ENCODE results near the gene KCTD20.
"Not testable (repeated sequence)": the region's sequence is repeated elsewhere in the genome, so short reads cannot be mapped to it uniquely, and the experiment has no call there.

KCTD20 gene

DNA sequence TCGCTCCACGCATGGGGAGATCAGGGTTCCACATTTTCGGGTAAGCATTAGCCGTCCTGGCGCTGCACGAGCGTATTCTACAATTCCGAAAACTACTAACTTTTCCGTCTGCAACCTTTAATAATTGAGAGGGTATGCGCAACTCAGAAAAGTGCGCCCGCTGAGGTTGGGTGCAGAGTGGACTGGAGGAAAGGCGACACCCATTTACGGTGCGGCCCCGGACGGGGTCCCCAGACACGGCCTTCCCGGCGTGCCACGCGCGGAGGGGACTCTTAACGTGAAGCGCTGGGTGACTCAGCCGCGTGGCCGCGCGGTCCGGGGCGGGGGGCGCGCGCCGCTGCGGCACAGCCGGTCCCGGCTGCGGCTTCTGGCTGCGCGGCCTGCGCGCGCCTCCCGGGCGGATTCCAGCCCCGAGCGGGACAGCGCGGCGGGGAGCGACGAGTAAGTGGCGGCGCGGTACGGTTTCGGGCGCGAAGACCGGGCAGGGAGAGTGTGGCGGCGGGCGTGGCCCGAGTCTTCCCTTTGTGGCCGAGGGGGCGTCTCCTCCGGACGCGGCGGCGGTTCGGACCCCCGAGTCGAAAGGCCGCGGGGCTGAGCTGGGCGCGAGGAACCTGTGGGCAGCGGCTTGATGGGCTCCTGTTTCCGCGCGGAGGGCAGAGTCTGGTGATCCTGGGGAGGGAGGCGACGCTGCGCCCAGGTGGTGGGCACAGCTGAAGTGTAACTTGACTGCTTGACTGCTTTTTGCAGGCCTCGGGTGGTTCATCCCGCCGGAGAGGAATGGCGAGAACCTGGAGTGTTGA lies at the start of gene KCTD20, which contains the start of gene PXT1:
Gene KCTD20 (plus strand): TSS at position 330 of the 800 bp plus-strand sequence. CDS start 27,098 bp downstream, outside the sequence.
Gene PXT1 (minus strand): TSS at position 184 of the 800 bp plus-strand sequence. CDS start 16,772 bp downstream, outside the sequence.
- DNase-seq: peak; percentile 21

DNA sequence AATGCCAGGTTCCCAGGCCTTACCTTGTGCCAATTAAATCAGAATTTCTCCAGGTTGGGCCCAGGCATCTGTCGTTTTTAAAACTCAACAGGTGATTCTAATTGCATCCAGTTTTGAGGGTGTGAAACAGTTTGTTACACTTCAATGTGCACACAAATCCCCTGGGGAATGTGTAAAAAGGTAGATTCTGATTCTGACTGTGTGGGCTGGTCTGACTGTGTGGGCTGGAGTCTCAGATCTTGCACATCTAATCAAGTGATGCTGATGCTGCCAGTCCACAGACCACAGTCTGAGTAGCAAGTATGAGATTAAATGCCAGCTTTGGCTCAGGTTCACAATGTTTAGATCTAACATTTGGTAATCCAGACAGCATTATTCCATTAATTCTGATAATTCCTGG lies 42.8 kb upstream of the KCTD20 start:
- no peak for DNase-seq

DNA sequence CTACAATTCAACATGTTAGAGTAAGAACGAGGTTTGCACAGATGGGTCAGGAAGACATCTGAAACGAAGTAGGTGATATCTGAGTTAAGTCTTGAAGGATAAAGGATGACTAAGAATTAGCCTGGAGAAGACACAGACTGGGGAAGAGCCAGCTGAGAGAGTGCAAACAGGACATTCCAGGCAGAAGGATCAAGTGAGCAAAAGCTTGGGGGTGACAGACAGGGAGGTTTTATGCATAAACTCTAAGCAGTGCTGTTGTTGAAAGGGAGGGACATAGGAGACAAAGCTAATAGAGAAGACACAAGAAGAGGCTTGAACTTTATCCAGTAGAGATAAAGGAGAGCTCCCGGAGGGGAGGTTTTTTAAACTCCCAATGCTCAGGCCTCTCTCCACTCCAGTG lies 40.3 kb upstream of the KCTD20 start:
- DNase-seq: no peak

DNA sequence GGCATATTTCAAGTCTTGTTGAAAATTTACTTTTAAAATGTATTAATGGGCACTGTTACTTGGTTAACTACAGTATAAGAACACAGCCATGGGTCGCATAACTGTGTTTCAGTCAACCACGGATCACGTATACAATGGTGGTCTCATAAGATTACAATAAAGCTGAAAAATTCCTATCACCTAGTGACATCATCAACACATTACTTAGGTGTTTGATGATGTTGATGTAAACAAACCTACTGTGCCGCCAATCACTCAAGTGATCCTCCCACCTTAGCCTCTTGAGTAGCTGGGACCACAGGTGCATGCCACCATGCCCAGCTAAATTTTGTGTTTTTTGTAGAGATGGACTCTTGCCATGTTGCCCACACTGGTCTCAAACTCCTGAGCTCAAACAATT lies 38.6 kb upstream of the KCTD20 start:
- DNase-seq: no peak

DNA sequence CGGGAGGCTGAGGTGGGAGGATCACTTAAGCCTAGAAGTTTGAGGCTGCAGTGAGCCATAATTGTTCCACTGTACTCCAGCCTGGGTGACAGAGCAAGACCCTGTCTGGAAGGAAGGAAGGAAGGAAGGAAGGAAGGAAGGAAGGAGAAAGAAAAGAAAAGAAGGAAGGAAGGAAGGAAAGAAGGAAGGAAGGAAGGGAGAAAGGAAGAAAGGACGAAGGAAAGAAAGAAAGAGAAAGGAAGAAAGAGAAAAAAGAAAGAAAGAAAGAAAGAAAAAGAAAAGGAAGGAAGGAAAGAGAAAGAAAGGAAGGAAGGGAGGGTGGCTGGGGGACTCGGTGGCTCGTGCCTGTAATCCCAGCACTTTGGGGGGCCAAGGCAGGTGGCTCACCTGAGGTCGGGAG lies 33.1 kb upstream of the KCTD20 start:
- DNase-seq: not testable (repeated sequence)

DNA sequence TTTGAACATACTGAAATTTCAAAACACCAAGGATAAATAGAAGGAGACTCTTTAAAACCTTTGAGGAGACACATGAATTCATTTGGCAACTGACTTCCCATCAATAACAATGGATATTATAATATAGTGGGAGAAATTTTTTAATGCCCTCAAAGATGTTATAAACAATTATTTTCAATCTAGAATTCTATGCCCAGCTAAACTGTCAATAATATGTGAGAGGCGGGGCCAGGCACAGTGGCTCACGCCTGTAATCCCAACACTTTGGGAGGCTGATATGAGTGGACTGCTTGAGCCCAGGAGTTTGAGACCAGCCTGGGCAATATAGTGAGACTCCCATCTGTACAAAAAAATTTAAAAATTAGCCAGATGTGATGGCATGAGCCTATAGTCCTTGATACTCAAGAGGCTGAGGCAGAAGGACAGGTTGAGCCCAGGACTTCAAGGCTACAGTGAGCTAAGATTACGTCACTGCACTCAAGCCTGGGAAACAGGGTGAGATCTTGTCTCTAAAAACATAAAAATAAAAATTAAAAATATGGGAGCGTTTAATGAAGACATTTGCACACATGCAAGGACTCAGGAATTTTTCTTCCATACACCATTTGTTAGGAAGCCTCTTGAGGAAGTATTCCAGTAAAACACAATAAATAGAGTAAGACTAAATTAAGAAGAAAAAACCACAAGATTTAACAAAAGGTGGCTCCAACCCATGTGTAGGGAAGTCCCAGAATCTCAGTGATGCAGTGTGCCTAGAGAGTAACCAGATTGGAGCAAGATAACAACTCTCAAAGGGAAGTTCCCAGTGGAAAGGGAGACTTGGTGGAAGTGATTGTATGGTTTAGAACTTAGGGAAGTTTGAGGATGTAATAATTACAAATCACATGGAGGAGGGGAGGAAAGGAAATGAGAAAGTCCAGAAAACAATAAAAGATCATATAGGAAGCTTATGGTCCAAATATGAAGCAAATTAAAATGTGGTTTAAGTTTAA lies 29.0 kb upstream of the KCTD20 start:
- DNase-seq: no peak

DNA sequence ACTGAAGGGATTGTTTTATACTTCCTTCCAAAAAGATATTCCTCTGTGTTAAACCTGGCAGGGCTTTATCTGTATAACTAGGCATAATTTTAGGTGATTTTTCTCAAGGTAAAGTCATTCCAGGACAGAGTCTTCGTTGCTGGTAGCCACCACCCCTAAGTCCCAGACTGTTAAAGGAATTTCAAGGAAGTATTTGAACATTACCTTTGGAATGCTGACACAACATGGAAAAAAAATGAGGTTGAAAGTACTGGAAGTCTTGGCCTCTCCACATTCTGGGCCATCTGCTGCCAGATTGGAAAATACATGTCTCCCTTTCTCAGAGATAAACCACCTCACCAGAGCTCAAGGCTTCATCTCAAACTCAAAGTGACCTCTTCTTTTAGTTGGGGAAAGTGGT lies 28.3 kb upstream of the KCTD20 start:
- no peak for DNase-seq

DNA sequence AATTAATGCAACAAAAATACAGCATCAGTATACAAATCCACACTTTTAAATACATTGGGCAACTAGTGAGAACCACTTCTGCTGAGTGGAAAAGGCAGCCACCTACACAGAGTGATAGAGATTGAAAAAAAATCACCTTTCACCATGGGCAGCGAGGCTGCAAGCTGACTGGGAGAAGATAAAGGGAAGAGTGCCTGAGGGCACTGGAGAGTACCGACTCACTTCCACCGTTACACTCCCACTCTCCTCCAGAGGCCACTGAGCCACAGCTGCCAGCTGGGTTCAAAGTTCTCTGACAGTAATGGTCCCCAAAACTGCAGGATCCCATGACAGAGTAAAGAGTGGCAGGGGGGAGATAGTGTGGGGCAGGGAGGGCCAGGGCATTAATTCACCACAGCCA lies 24.2 kb upstream of the KCTD20 start:
- no peak for DNase-seq

DNA sequence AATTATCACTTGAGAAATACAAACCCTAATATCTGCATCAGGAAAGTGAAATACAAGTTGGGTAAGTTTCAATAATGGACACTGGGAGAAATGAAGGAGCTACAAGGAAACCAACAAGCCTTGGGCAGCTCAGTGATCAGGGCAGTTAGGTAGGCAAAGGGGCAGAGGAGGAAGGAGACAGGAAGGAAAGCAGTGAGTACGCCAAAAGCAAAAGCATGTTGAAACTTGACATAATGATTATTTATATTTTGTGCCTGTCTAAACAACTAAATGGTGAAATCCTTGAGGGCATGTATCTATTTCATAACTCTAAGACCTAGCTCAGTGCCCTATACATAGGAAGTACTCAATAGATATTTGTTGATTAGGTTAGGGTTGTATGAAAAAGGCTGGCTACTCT lies 23.5 kb upstream of the KCTD20 start:
- no peak for DNase-seq

DNA sequence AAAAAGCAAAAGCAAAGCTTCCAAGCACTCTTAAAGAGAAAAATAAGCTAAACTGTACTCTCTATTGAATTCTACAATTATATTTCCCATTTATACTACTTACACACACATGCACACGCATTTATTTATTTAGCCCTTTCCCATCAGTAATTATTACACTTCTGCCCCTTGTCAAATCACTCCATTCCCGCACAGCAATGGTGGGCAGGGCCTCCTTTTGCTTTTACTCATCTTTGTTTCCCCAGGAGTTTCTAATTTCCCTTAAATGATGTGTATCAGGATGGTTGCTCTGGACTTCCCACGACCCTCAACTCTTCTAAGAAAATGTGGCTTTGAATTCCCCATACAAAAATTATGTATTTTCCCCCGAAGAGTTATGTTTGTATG lies 20.1 kb upstream of the KCTD20 start:
- no peak for DNase-seq

DNA sequence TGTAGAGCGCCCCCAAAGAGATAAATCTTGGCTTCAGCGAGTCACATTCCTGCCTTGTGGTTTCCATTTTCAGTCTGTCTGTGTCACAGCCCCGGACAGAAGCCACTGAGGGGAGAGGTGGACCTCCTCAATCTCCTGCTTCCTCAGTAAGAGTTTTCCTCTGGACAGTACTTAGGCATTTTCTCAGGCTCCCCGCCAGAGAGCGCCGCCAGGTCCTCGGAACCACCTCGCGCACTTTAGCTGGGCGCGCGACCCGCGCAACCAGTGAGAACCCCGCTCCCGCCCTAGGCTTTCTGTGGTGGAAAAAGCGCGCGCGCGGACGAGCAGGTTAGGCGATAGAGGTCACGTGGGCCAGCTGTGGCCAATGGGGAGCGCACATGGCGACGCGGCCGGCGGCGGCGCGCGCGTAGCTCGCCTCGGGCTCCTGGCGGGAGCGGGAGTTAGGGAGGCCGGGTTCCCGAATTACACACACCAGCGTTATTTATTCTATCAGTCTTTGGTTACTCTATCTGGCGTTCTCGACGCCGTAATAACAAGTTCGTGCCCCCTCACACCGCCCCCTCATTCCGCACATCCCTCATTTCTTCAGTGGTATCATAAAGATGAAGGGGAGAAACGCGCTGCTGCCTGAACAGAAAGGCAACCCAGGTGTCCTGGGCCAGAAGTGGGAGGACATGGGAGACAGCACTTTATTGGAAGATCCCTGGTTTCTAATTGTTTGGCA lies 19.5 kb upstream of the KCTD20 start:
- DNase-seq: peak; percentile 94

DNA sequence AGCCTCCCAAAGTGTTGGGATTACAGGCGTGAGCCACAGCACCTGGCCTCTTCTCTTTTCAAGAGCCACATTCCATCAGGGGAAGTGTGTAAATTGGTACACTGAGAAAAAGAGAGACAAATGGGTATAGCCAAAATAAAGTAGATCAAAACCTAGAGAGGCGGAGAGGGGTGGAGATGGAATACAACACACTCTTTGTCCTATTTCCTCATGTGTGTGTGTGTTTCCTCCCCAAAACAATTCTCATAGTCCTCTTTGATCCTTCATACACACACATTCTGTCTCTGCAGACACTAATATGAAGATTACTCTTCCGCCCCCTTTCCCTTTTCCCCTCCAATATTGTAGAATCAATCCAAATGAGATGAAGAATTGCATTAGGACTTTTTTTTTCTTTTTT lies 16.2 kb upstream of the KCTD20 start:
- DNase-seq: no peak

DNA sequence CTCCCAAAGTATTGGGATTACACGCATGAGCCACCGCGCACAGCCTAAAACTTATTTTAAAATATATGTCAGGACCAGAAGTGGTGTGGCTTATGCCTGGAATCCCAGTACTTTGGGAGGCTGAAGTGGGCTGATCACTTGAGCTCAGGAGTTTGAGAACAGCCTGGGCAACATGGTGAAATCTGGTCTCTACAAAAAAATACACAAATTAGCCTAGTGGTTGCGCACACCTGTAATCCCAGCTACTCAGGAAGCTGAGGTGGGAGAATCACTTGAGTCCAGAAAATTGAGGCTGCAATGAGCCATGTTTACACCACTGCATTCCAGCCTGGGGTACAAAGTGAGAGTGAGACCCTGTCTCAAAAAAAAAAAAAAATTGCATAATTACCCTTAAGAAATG lies 13.9 kb upstream of the KCTD20 start:
- DNase-seq: no peak

DNA sequence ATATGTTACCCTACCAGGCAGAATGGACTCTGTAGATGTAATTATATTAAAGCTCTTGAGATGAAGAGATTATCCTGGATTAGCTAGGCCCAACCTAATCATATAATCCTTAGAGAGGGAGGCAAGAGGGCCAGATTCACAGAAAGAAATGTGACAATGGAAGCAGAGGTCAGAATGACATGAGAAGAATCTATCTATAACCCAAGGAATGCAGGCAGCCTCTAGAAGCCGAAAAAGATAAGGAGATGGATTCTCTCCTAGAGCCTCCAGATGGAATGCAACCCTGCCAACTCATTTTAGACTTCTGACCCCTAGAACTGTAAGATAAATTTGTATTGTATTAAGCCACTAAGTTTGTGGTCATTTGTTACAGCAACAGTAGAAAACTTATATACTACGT lies 12.4 kb upstream of the KCTD20 start:
- DNase-seq: no peak

DNA sequence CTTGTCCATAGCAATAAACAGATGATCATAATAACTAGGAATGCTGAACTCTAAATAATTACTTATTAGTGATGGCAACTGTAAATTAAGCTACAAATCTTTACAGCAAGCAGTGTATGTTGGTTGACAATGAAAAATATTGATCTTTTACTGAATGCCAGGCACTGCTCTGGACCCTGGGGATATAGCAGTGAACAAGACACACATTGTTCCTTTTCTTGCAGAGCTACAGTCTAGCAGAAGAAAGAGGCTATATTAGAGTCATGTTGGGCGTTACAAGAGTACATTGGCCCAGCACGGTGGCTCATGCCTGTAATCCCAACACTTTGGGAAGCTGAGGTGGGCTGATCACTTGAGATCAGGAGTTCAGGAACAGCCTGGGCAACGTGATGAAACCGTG lies 11.6 kb upstream of the KCTD20 start:
- no peak for DNase-seq

DNA sequence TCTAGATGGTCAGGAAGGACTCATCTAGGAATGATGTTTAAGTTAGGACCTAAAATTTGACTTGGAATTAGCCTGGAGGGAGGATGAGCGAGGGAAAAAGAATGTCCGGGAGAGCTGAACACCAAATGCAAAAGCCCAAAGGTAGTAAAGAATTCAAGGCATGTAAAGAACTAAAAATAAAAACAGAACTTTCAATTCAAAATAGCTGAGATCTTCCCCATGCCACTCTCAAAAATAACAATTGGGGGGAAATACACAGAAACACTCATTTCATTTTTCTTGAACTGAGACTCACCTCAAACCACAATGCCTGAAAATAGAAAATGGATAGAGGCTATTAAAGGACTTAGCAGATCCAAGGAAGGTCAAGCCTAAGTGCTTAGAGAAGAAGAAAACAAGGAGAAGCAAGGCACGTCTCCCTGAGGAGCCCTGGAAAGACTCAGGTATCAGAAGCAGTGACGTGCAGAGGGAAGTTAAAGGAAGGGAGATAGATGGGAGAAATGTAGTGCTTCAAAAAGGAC lies 10.6 kb upstream of the KCTD20 start:
- DNase-seq: no peak

DNA sequence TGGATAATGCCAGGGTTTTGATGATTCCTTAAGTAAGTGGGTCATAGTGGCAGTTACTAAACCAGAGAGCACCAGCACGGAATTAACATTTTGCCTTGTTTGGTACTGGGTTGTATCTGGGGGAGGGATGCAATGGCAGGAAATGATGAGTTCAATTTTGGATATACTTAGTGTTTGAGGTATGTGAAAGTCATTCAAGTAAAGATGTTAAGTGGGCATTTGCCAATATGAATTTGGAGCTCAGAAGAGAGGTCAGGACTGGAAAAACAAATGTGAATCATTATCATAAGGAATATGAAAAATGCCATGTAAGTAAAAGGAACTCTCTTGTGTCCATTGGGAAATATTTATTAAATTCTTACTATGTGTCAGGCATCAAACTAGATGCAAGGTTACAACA lies 6.3 kb upstream of the KCTD20 start:
- DNase-seq: no peak

DNA sequence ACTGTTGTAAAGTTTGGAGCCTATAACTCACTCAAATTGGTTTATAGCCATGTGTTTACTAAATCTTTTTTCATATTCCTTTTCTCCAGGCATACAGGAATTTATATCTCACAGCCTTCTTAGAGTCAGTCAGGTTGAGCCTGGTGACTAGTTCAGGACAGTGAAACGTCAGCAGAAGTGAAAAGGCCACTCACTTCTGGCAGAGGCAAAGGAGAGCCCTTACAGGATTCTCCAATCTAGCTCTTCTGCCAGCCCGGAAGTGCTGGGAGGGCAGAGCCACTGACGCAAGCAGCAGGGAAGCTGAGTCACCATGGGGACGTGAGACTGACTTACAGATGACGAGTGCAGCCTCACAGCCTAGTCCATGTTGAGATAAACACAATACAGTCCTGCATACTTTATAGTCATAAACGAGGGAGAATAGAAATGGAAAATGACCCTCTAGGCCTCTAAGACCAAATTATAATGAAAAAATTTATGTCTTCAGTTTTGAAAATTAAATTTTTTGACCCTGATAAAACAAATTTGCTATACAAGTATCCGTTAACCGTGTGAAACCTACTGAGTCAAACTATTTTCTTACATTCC lies 1.4 kb upstream of the KCTD20 start:
- DNase-seq: peak; percentile 65

DNA sequence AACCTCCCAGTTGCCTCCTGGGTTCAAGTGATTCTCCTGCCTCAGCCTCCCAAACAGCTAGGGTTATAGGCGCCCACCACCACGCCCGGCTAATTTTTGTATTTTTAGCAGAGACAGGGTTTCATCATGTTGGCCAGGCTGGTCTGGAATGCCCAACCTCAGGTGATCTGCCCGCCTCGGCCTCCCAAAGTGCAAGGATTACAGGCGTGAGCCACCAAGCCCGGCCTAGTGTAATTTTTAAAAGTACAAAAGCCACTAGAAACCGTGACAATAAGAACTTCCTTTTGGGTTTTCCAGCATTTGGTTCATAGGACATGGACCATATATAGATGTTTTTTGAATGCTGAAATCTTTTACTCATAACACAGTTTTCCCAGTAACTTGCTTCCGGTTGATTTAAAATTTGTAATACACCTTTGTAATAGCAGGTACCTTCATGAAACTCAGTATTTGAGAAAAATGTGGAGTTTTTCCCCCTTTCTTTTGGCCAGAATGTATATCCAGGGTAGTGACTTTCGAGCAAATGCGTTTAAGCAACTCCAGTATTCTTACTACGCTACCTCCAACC lies 613 bp upstream of the KCTD20 start:
- no peak for DNase-seq

DNA sequence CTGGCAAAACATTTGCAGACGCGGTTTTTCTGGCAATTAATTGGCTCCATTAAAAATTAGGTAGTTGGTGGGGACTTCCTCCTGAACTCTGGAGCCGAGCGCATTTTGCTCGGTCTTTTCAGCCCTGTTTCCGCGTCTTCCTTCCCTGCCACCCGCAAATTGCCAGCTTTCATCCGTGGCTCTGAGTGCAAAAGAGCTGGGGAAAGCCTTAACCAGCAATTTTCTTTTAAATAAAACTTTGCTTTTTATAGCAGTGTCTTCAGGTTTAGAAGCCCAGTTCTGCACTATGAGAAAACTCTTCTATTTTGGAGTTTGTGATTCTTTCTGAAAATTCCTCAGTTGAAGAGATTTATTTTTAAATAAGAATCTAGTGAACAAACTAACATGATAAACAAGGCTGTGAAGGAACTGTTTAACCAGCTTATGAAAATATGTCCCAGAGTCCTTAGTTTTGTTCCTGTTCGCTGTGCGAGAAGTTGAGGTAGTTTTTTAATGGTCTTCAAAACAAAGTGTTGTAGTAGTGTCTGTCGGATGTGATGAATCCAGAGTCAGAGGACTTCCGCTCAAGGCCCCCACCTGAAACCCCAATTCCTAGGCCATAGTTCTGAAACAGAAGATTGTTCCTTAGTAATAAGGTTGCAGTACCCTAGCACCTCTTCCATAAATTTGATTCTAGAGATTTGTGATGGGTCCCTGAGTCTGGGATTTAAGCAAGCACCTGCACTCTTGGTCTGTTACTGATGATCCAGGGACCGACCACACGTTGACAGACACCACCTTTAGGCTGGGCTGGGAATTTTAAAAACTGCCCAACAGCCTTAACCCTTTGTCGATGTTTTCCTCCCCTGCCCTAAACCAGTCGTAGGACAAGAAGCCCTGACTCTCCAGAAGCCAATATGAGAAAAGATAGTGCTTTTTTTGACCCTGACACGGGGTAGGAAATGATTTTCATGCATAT lies 950 bp downstream of the KCTD20 start:
- DNase-seq: no peak

DNA sequence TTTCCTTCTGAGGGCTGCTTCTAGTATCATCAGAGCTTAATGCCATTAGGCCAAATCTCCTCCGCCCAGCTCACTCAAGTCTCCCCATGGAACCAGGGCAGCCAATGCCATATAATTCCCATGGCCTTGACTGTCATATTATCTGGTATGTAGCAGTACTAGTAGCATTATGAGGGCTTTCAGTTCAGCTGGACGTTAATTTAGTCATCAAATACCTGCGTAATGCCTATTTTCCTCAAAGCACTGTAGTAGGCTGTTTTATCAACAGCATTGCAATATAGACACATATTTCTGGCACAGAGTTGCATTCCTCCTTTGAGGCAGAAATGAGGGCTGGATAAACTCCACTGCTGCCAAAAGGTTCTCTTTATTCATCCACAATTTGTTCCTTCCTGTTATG lies 1.7 kb downstream of the KCTD20 start:
- no peak for DNase-seq
